ENCODE data around the gene FURIN.

- TF ChIP-seq EZH2 (IDR thresholded peaks at IDR 0.05; ENCODE audit: borderline replicate concordance, low read depth, low read length) (no peak), NR1H2 (CRISPR knock-in tag; IDR thresholded peaks at IDR 0.05) (no peak), ZNF512 (tag; IDR thresholded peaks at IDR 0.05) (no peak), FOXJ3 (CRISPR knock-in tag; IDR thresholded peaks at IDR 0.05) (no peak), CTCF (IDR thresholded peaks at IDR 0.05 in 2 of 3, conservative IDR thresholded peaks at IDR 0.05 in 1 of 3; ENCODE audit: insufficient read depth in 2 of 3, low read depth in 1 of 3, low read length in 3 of 3) (no peak), ZNF274 (IDR thresholded peaks at IDR 0.05; ENCODE audit: borderline replicate concordance, low read depth, low read length) (no peak; the same call in 1 of the 2 replicates), ZBTB11 (CRISPR knock-in tag; IDR thresholded peaks at IDR 0.05) (no peak; a peak in 2 of 6 replicates), CBX2 (IDR thresholded peaks at IDR 0.05; ENCODE audit: insufficient read depth, low read length, poor library complexity, severe bottlenecking) (no peak), JUND (IDR thresholded peaks at IDR 0.05; ENCODE audit: borderline replicate concordance, low read depth, low read length) (peak; percentile 89), JUND (tag; IDR thresholded peaks at IDR 0.05; ENCODE audit: borderline replicate concordance, low read depth, low read length) (peak; percentile 87; the same call in 2 of the 3 replicates), GMEB1 (CRISPR knock-in tag; IDR thresholded peaks at IDR 0.05) (no peak), MTF1 (CRISPR knock-in tag; IDR thresholded peaks at IDR 0.05; ENCODE audit: borderline replicate concordance) (no peak)
Observed at GRCh38 chr15:90840954-90841353, 27.4 kb upstream of the FURIN start.

Data from K562 (cell line).